A673 (cell line): Measurements from ENCODE around the gene SPEM1. TPM values are rescaled to one million over a fixed set of nuclear protein-coding genes. Genes with fewer than 3 reads are reported as not detected.

Experiments
- BruUV-seq: library from RNA; stranded (reverse); fragments of 400-500 nt; replicated peaks from 2 replicates; lab custom pipeline; 2021; lab: Mats Ljungman, UMichigan
- CTCF ChIA-PET: fragments of 300-600 bp; sonication (Branson Sonifier 250); formaldehyde crosslinking; loops from one replicate; lab custom pipeline; 2022; ENCODE audit warnings: antibody characterized with exemption; lab: Charles Lee
- POLR2A ChIA-PET: fragments of 300-600 bp; sonication (Branson Sonifier 250); formaldehyde crosslinking; loops from one replicate; lab custom pipeline; 2022; ENCODE audit warnings: antibody characterized with exemption; ENCODE audit not compliant: low non-redundant PET; lab: Charles Lee
- DNase-seq: peaks from one replicate; pipeline ENCODE4 v3.0.0-alpha.2; 2015; ENCODE audit warnings: low spot score
- H3K27ac ChIP-seq: fragments of 200-600 bp; sonication (generic); 2 replicates; pipeline ENCODE4 v1.5.1; 2016; ENCODE audit warnings: mixed run types, low read depth, mild to moderate bottlenecking, mixed read lengths, antibody characterized with exemption, low read length; ENCODE audit not compliant: poor library complexity, severe bottlenecking
- H3K27me3 ChIP-seq: fragments of 200-600 bp; sonication (generic); replicated peaks from 2 replicates; pipeline ENCODE4 v1.6.1; 2017; ENCODE audit warnings: mixed run types, low read depth, mild to moderate bottlenecking, mixed read lengths, antibody characterized with exemption, low read length; ENCODE audit not compliant: insufficient read depth, poor library complexity
- H3K36me3 ChIP-seq: fragments of 200-600 bp; sonication (generic); 2 replicates; pipeline ENCODE4 v1.6.1; 2016; ENCODE audit warnings: mixed run types, mild to moderate bottlenecking, mixed read lengths, antibody characterized with exemption, low read length; ENCODE audit not compliant: insufficient read depth, poor library complexity, severe bottlenecking
- H3K4me1 ChIP-seq: fragments of 200-600 bp; sonication (generic); 2 replicates; pipeline ENCODE4 v1.6.1; 2017; ENCODE audit warnings: mixed run types, mild to moderate bottlenecking, mixed read lengths, antibody characterized with exemption, low read length; ENCODE audit not compliant: insufficient read depth, poor library complexity, severe bottlenecking
- H3K4me3 ChIP-seq: fragments of 200-600 bp; sonication (generic); 2 replicates; pipeline ENCODE4 v1.5.1; 2016; ENCODE audit warnings: low read depth, mixed run types, mild to moderate bottlenecking, mixed read lengths, low read length; ENCODE audit not compliant: poor library complexity, severe bottlenecking
- H3K9me3 ChIP-seq: fragments of 200-600 bp; sonication (generic); 2 replicates; pipeline ENCODE4 v1.6.1; 2016; ENCODE audit warnings: mixed run types, low read depth, mild to moderate bottlenecking, mixed read lengths, antibody characterized with exemption, low read length; ENCODE audit not compliant: poor library complexity, severe bottlenecking
- CTCF ChIP-seq: fragments of 300-800, 200-600 bp; sonication (generic); conservative IDR thresholded peaks from 2 replicates; pipeline ENCODE4 v1.5.1; 2017; ENCODE audit warnings: low read depth, mild to moderate bottlenecking, antibody characterized with exemption, low read length, moderate library complexity, mixed read lengths
- EZH2 ChIP-seq: fragments of 200-600 bp; sonication (generic); IDR thresholded peaks from 2 replicates; pipeline ENCODE4 v1.6.1; 2017; ENCODE audit warnings: borderline replicate concordance, low read depth, mild to moderate bottlenecking, mixed read lengths, antibody characterized with exemption, low read length; ENCODE audit not compliant: poor library complexity, severe bottlenecking
- intact Hi-C: fragments of 100-400 bp; cut with micrococcal nuclease; formaldehyde crosslinking; loops from one replicate; pipeline ENCODE4 v1.10.0; 2022; ENCODE audit not compliant: unreplicated experiment
- total RNA-seq: library from RNA; stranded (reverse); gene quantifications from 2 replicates; pipeline ENCODE4 v1.2.3, GENCODE V29; 2021

The SPEM1 gene
- total RNA-seq, 1 experiment from 2014 or later = 0.43 TPM

- Histone ChIP-seq H3K36me3 (no peaks in the 10 kb centered on the region), H3K27ac (no peak overlapping the region), H3K27me3 (no peaks in the 10 kb centered on the region), H3K4me1 (peaks cover 13% of the 10 kb centered on the region), H3K4me3 (no peak overlapping the region), H3K9me3 (no peaks in the 10 kb centered on the region)
- intact Hi-C loops = no loop called here
- BruUV-seq = no TSS peak
- ChIA-PET CTCF (no interaction called here), POLR2A (no interaction called here)
- TF ChIP-seq CTCF (no peak), EZH2 (no peak)
- DNase-seq = no peak
Observed at GRCh38 chr17:7391307-7391706, 28.8 kb upstream of the SPEM1 start.

GRCh38 chr17:7392696-7393612 is 27.2 kb upstream of the SPEM1 start:
- H3K4me3 ChIP-seq = peak overlapping the region; percentile 94
- no peaks in the 10 kb centered on the region for H3K9me3 ChIP-seq
- no peak overlapping the region for H3K27ac ChIP-seq
- TF ChIP-seq EZH2 (no peak), CTCF (no peak)
- CTCF ChIA-PET = no interaction called here
- no peaks in the 10 kb centered on the region for H3K27me3 ChIP-seq
- POLR2A ChIA-PET = no interaction called here
- H3K4me1 ChIP-seq = peaks cover 13% of the 10 kb centered on the region
- DNase-seq = no peak
- H3K36me3 ChIP-seq = no peaks in the 10 kb centered on the region
- no TSS peak for BruUV-seq
- intact Hi-C loops = no loop called here

- peak overlapping the region; percentile 80 for H3K27ac ChIP-seq
Observed at GRCh38 chr17:7393613-7394451, 26.3 kb upstream of the SPEM1 start.

More at GRCh38 chr17:7393613-7394451, 26.3 kb upstream of the SPEM1 start:
- ChIA-PET POLR2A (interaction anchor here (0.9 kb wide), 1 partner anchor 10 kb away, joined by 3 read pairs; no protein-coding TSS in a partner anchor), CTCF (interaction anchor here (0.6 to 1.3 kb wide), 3 partner anchors 10 to 61 kb away, joined by 3 to 6 read pairs (median 6); partner anchors contain the start of gene TMEM256)
- peak; percentile 38 for DNase-seq
- Histone ChIP-seq H3K36me3 (no peaks in the 10 kb centered on the region), H3K9me3 (no peaks in the 10 kb centered on the region), H3K4me1 (peaks cover 13% of the 10 kb centered on the region), H3K4me3 (peak overlapping the region; percentile 94), H3K27me3 (no peaks in the 10 kb centered on the region)
- intact Hi-C loops = no loop called here
- BruUV-seq = no TSS peak
- TF ChIP-seq CTCF = no peak; the same call in 1 of the 2 replicates
- TF ChIP-seq EZH2 = no peak
